ENCODE results near the gene UBAP2. TPM values are rescaled to one million over a fixed set of nuclear protein-coding genes. Genes with fewer than 3 reads are reported as not detected.

The UBAP2 gene
- total RNA-seq, 1 donor from 2014 or later: 54.6 TPM

DNA sequence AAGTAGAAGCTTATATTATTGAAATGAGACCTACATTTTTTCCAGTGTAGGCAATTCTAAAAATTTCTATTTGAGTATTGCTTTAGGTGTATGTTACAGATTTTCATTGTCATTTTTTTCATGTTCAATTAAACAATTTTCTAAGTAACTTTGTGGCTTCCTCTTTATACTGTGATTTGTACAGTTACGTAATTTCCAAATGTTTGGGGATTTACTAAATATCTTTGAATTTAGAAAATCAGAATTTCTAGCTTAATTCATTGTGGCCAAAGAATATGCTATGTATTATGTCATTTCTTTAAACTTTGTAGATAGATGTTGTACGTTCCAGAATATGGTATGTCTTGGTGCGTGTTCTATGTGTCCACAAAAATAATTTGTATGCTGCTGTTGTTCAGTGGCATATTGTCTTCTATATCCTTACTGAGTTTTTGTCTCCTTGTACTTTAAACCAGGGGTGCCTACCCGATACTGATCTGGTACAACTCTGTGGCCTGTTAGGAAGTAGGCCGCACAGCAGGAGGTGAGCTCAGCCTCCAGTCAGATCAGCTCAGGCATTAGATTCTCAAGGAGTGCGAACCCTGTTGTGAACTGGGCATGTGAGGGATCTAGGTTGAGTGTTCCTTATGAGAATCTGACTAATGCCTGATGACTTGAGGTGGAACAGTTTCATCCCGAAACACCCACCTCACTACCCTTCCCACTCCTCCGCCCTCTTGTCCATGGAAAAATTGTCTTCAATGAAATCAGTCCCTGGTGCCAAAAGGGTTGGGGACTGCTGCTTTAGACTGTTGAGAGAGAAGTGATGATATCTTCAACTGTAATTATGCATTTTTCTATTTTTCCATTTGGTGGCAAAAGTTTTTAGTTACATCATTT lies 168.2 kb downstream of the UBAP2 start:
- DNase-seq (ENCODE audit: low spot score): no peak

DNA sequence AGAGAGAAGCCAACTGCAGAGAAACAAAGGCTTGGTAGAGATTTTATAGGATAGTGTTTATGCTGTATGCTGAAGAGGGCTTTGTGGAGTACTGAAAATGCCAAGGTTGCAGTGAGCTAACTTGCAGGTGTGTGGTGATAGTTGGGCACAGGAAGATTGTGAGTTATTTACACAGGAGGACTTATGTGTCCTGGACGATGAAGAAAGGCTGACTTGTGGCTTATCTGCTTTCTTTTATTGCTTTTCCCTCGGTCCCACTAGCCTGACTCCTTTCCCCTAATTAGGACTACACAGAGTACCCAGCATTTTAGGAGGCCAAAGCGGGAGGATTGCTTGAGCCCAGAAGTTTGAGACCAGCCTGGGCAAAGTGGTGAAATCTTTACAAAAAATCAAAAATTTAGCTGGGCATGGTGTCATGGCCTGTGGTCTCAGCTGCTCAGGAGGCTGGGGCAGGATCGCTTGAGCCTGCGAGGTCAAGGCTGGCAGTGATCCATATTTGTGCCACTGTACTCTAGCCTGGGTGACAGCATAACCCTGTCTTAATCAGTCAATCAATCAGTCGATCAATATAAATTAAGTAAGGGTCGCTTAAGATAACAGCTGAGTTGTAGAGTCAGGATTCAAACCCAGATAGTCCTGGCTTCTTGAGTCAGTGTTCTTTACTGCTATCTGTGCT lies 169.9 kb downstream of the UBAP2 start:
- no peak for DNase-seq (ENCODE audit: low spot score)

DNA sequence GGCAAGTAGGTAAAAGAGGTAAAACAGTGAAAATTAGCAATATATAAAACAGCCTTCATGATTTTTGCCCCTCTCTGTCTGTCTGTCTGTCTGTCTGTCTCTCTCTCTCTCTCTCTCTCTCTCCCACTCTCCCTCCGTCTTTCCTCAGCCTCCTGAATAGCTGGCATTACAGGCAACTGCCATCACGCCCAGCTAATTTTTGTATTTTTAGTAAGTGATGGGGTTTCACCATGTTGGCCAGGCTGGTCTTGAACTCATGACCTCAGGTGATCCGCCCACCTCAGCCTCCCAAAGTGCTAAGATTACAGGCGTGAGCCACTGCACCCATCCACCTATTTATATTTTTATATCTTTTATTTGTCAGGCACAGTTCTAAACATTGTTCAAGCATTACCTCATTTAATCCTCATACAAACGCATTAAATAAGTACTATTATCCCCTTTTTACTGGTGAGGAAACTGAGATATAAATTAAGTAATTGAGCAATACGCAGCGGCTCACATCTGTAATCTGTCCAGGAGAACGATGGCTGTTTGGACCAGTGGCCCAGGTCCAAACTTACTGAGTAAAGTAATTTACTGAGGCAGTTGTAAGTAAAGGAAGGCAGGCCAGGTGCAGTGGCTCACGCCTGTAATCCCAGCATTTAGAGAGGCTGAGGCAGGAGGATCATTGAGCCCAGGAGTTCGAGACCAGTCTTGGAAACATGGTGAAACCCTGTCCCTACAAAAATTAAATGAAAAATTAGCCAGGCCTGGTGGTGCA lies 170.8 kb downstream of the UBAP2 start:
- DNase-seq (ENCODE audit: low spot score): no peak

Other genes with a start within 250 kb of the UBAP2 start
- 35.6 TPM for gene UBE2R2, start 231.7 kb downstream of the UBAP2 start, total RNA-seq
- 31.6 TPM for gene DCAF12, start 77.8 kb upstream of the UBAP2 start, total RNA-seq
- 47.0 TPM for gene UBAP1, start 130.2 kb upstream of the UBAP2 start, total RNA-seq